Smooth muscle cell (in vitro differentiated cells): ENCODE measurements around the gene LYRM4. TPM values are rescaled to one million over a fixed set of nuclear protein-coding genes. Genes with fewer than 3 reads are reported as not detected.

Experiments
- DNase-seq: peaks from one replicate; lab custom pipeline; 2025; ENCODE audit not compliant: unreplicated experiment; lab: John Stamatoyannopoulos, UW
- H2AFZ ChIP-seq: fragments of 200-600 bp; sonication (generic); 2 replicates; pipeline ENCODE4 v1.6.0; 2016; ENCODE audit warnings: antibody characterized with exemption, low read depth, mild to moderate bottlenecking
- H3F3A ChIP-seq: fragments of 200-600 bp; sonication (generic); 2 replicates; pipeline ENCODE4 v1.6.0; 2017; ENCODE audit warnings: antibody characterized with exemption, low read depth
- H3K27ac ChIP-seq: fragments of 200-600 bp; sonication (generic); 2 replicates; pipeline ENCODE4 v1.5.1; 2016; ENCODE audit warnings: low read depth, mild to moderate bottlenecking
- H3K27me3 ChIP-seq: fragments of 200-600 bp; sonication (generic); 2 replicates; pipeline ENCODE4 v1.6.1; 2016; ENCODE audit warnings: low read depth, mild to moderate bottlenecking
- H3K36me3 ChIP-seq: fragments of 200-600 bp; sonication (generic); 2 replicates; pipeline ENCODE4 v1.5.1; 2016; ENCODE audit warnings: low read depth
- H3K4me1 ChIP-seq: fragments of 200-600 bp; sonication (generic); 2 replicates; pipeline ENCODE4 v1.5.1; 2016; ENCODE audit warnings: low read depth
- H3K4me2 ChIP-seq: fragments of 200-600 bp; sonication (generic); 2 replicates; pipeline ENCODE4 v1.6.0; 2016; ENCODE audit warnings: mild to moderate bottlenecking
- H3K4me3 ChIP-seq: fragments of 200-600 bp; sonication (generic); 2 replicates; pipeline ENCODE4 v1.5.1; 2016; ENCODE audit warnings: mild to moderate bottlenecking
- H3K79me2 ChIP-seq: fragments of 200-600 bp; sonication (generic); 2 replicates; pipeline ENCODE4 v1.6.0; 2016; ENCODE audit warnings: low read depth, mild to moderate bottlenecking
- H3K9ac ChIP-seq: fragments of 200-600 bp; sonication (generic); 2 replicates; pipeline ENCODE4 v1.6.0; 2016; ENCODE audit warnings: low read depth
- H3K9me3 ChIP-seq: fragments of 200-600 bp; sonication (generic); replicated peaks from 2 replicates; pipeline ENCODE4 v1.5.1; 2016; ENCODE audit warnings: low read depth
- H4K20me1 ChIP-seq: fragments of 200-600 bp; sonication (generic); 2 replicates; pipeline ENCODE4 v1.6.0; 2016; ENCODE audit warnings: low read depth
- WGBS: methylation state at CpG from one replicate; pipeline ENCODE4 v1.1.7; 2016; ENCODE audit warnings: low lambda C conversion rate; 5-methylcytosine and 5-hydroxymethylcytosine counted together
- polyA plus RNA-seq: library from polyadenylated mRNA; unstranded; fragments of >200 nt; fragmentation: Nextera tagmentation; extraction: Ambion mirVana; gene quantifications from 2 replicates; pipeline ENCODE4 v1.2.1, GENCODE V29; 2016
- total RNA-seq: library from RNA; depleted of rRNA; stranded (reverse); fragments of >200 nt; gene quantifications from 2 replicates; pipeline ENCODE4 v1.2.3, GENCODE V29; 2014
- TF ChIP-seq, protein P1 (sequence below): fragments of 200-600 bp; sonication (generic); IDR thresholded peaks from 2 replicates; pipeline ENCODE4 v1.5.1; 2017; ENCODE audit warnings: borderline replicate concordance, mild to moderate bottlenecking, antibody characterized with exemption; ENCODE audit not compliant: insufficient read depth, poor library complexity, severe bottlenecking

LYRM4 gene
- total and polyA plus RNA-seq, 2 experiments from 2014 or later, result 26.1 to 27.1 TPM

DNA sequence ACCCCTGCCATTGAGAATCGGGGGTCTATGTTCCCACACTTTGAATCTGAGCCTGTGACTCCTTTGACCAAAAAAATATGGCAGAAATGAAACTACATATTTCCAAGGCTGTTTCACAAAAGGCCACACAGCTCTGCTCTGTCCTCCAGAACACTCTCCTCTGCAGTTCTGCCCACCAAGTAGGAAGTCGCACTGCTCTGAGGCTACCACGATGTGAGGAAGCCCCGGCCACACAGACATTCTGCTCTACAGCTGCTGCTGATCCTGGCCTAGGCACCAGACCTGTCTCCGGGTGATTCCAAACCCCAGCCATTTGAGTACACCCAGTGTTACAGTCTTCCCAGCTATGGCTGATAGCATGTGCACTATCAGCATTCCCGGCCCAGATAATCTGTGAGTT lies 85.1 kb downstream of the LYRM4 start:
- H3K27ac ChIP-seq, result no peak overlapping the region
- H3K4me1 ChIP-seq, result peaks cover 6% of the 10 kb centered on the region
- no peaks in the 10 kb centered on the region for H3K27me3 ChIP-seq
- H3K4me2 ChIP-seq, result no peak overlapping the region
- DNase-seq, result no peak
- H2AFZ ChIP-seq, result no peak overlapping the region
- no peaks in the 10 kb centered on the region for H3K9me3 ChIP-seq
- H3K9ac ChIP-seq, result no peak overlapping the region
- H4K20me1 ChIP-seq, result no peaks in the 10 kb centered on the region
- H3K79me2 ChIP-seq, result no peaks in the 10 kb centered on the region
- H3K4me3 ChIP-seq, result no peak overlapping the region
- WGBS, result 92% methylated on average over 6 of the region's 6 CpGs
- no peaks in the 10 kb centered on the region for H3F3A ChIP-seq
- TF ChIP-seq, protein P1, sequence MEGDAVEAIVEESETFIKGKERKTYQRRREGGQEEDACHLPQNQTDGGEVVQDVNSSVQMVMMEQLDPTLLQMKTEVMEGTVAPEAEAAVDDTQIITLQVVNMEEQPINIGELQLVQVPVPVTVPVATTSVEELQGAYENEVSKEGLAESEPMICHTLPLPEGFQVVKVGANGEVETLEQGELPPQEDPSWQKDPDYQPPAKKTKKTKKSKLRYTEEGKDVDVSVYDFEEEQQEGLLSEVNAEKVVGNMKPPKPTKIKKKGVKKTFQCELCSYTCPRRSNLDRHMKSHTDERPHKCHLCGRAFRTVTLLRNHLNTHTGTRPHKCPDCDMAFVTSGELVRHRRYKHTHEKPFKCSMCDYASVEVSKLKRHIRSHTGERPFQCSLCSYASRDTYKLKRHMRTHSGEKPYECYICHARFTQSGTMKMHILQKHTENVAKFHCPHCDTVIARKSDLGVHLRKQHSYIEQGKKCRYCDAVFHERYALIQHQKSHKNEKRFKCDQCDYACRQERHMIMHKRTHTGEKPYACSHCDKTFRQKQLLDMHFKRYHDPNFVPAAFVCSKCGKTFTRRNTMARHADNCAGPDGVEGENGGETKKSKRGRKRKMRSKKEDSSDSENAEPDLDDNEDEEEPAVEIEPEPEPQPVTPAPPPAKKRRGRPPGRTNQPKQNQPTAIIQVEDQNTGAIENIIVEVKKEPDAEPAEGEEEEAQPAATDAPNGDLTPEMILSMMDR, result no peak
- no peaks in the 10 kb centered on the region for H3K36me3 ChIP-seq

DNA sequence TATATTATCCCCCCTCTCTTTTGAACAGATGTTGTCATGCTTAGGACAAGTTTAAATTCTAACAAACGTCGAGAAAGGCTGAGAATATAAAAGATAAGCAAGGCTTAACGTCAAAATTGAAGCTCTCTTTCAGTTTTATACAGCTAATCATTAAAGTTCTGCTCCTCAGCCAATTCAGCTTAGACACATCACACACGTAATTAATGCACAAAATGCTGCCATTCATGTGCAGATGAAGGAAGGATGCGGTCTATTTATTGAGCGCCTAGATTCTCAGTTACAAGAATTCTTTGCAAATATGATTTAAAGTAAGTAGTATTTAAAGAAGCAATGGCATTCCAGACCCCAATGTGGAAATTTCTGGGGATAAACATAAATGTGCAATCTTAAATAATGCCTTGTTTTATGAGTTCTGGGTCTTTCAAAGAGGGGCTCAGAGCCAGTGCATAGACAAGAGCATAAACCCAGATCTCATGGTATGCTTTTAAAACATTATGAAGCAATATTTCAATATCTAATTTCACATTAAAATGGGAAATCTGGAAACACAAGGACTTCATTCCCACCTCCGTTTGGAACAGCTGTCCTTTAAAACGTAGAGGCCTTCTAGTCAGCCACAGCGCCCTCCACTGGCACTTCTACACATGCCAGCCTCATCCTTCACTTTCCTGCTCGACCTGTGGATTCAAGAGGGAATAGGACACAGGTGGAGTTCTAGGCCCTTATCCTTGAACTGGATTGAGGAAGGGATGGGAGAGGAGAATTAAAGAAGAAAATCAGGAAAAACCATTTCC lies 85.8 kb downstream of the LYRM4 start:
- Histone ChIP-seq H3K4me2 (no peak overlapping the region), H3K9ac (no peak overlapping the region), H3K4me3 (no peak overlapping the region), H2AFZ (no peak overlapping the region), H3F3A (no peaks in the 10 kb centered on the region), H4K20me1 (no peaks in the 10 kb centered on the region), H3K27ac (no peak overlapping the region), H3K27me3 (no peaks in the 10 kb centered on the region), H3K36me3 (no peaks in the 10 kb centered on the region), H3K4me1 (peaks cover 6% of the 10 kb centered on the region), H3K79me2 (no peaks in the 10 kb centered on the region), H3K9me3 (no peaks in the 10 kb centered on the region)
- DNase-seq, result no peak
- WGBS, result 69% methylated on average over 10 of the region's 10 CpGs
- TF ChIP-seq, protein P1, result peak; percentile 24

DNA sequence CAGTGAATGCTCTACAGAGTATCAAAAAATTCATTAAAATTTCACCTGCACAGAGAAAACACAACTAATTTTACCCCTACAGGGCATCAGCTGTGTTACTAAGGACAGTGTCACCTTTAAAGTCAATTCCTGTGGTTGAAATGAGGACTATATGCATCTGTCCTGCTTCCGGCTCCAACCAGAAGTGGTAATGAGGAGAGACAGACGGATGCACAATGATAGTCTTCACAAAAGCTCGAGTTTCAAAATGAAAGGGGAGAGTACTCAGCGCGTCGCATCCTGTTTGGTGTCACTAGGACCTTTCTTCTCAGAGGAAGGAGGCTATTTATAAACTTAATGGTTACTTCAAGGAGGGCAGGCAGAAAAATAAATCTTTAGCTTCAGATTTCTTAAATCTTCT lies 86.5 kb downstream of the LYRM4 start:
- 74% methylated on average over 6 of the region's 6 CpGs for WGBS
- H3K9me3 ChIP-seq, result no peaks in the 10 kb centered on the region
- H3K36me3 ChIP-seq, result no peaks in the 10 kb centered on the region
- no peaks in the 10 kb centered on the region for H4K20me1 ChIP-seq
- H3K9ac ChIP-seq, result no peak overlapping the region
- no peaks in the 10 kb centered on the region for H3K79me2 ChIP-seq
- peaks cover 6% of the 10 kb centered on the region for H3K4me1 ChIP-seq
- H3K27me3 ChIP-seq, result no peaks in the 10 kb centered on the region
- DNase-seq, result no peak
- H3K27ac ChIP-seq, result no peak overlapping the region
- H3K4me2 ChIP-seq, result no peak overlapping the region
- TF ChIP-seq, protein P1, result no peak
- H3F3A ChIP-seq, result no peaks in the 10 kb centered on the region
- H2AFZ ChIP-seq, result no peak overlapping the region
- H3K4me3 ChIP-seq, result no peak overlapping the region

DNA sequence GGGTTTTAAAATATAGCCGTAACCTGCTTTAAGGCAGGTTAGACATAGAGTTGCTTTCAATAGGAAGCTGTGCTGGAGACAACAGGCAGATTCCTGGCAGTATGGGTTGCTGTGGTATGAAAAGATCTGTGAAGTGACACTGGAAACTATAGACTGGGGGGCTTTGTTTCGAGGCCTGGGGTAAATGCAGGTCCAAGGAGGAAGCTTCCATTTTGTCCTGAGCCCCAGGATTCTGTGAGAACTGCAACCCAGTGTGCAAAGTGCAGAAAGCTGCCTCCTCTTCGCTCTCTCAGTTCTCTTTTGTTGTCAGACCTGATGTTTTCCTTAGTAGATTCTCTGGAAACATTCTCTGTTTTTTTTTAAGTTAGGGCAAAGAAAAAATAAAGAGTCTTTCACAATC lies 86.9 kb downstream of the LYRM4 start:
- H3K4me2 ChIP-seq, result no peak overlapping the region
- WGBS, result 94% methylated on average over 3 of the region's 3 CpGs

More for the DNA sequence above, 86.9 kb downstream of the LYRM4 start:
- Histone ChIP-seq H3K36me3 (no peaks in the 10 kb centered on the region), H2AFZ (no peak overlapping the region), H3K9me3 (no peaks in the 10 kb centered on the region), H3K27ac (no peak overlapping the region), H3K79me2 (no peaks in the 10 kb centered on the region), H3K9ac (no peak overlapping the region), H3K4me1 (peaks cover 6% of the 10 kb centered on the region), H4K20me1 (no peaks in the 10 kb centered on the region), H3F3A (no peaks in the 10 kb centered on the region), H3K27me3 (no peaks in the 10 kb centered on the region), H3K4me3 (no peak overlapping the region)
- DNase-seq, result no peak
- TF ChIP-seq, protein P1, result no peak
